Measurements from ENCODE around the gene TBCEL.

TBCEL gene

GRCh38 chr11:121138259-121138658 is 114.4 kb downstream of the TBCEL start:
- no peak for DNase-seq (ENCODE audit: low read depth, low spot score)

GRCh38 chr11:121140369-121140768 is 116.5 kb downstream of the TBCEL start:
- no peak for DNase-seq (ENCODE audit: low read depth, low spot score)
